HG02852 (cell line): ENCODE measurements around the gene MCU.
A peak's percentile ranks its signal among the peaks of the same experiment; 100 is the strongest.
"Not testable (repeated sequence)": the region's sequence is repeated elsewhere in the genome, so short reads cannot be mapped to it uniquely, and the experiment has no call there.

Experiments
- ATAC-seq: cut with Tn5 transposase; IDR thresholded peaks from one replicate; pipeline ENCODE4 v1.9.1; 2021; ENCODE audit warnings: mild to moderate bottlenecking, moderate library complexity; ENCODE audit not compliant: unreplicated experiment

The MCU gene

GRCh38 chr10:72729528-72729927 lies 37.6 kb downstream of the MCU start:
- ATAC-seq: peak; percentile 90

GRCh38 chr10:72730479-72730878 lies 38.5 kb downstream of the MCU start:
- no peak for ATAC-seq

GRCh38 chr10:72731916-72732419 lies 40.0 kb downstream of the MCU start:
- ATAC-seq: no peak

GRCh38 chr10:72732521-72732920 lies 40.6 kb downstream of the MCU start:
- ATAC-seq: no peak

GRCh38 chr10:72733989-72734388 lies 42.0 kb downstream of the MCU start:
- ATAC-seq: no peak

GRCh38 chr10:72735288-72735936 lies 43.5 kb downstream of the MCU start:
- no peak for ATAC-seq

GRCh38 chr10:72736176-72736827 lies 44.4 kb downstream of the MCU start:
- no peak for ATAC-seq

GRCh38 chr10:72736828-72737220 lies 44.9 kb downstream of the MCU start:
- ATAC-seq: no peak

GRCh38 chr10:72737357-72737756 lies 45.4 kb downstream of the MCU start:
- not testable (repeated sequence) for ATAC-seq

- no peak for ATAC-seq
Observed at GRCh38 chr10:72738486-72738885, 46.5 kb downstream of the MCU start.

GRCh38 chr10:72740528-72740927 lies 48.6 kb downstream of the MCU start:
- ATAC-seq: no peak

GRCh38 chr10:72742092-72742491 lies 50.1 kb downstream of the MCU start:
- ATAC-seq: no peak

- no peak for ATAC-seq
Observed at GRCh38 chr10:72742797-72743196, 50.9 kb downstream of the MCU start.

GRCh38 chr10:72744566-72744965 lies 52.6 kb downstream of the MCU start:
- ATAC-seq: no peak

- ATAC-seq: no peak
Observed at GRCh38 chr10:72746426-72747363, 54.8 kb downstream of the MCU start.

GRCh38 chr10:72747521-72747920 lies 55.6 kb downstream of the MCU start:
- ATAC-seq: no peak

GRCh38 chr10:72753760-72754231 lies 61.9 kb downstream of the MCU start:
- no peak for ATAC-seq

GRCh38 chr10:72754275-72755032 lies 62.5 kb downstream of the MCU start:
- ATAC-seq: no peak

- ATAC-seq: no peak
Observed at GRCh38 chr10:72756674-72757385, 64.9 kb downstream of the MCU start.

- ATAC-seq: no peak
Observed at GRCh38 chr10:72757732-72758131, 65.8 kb downstream of the MCU start.
